DOHH2 (cell line): ENCODE results near the gene PRRC2B.

Experiments used
- H3F3A ChIP-seq: fragments of 200-600 bp; sonication (generic), shearing (Covaris generic); 2 replicates; pipeline ENCODE4 v1.6.0; 2016; ENCODE audit warnings: antibody characterized with exemption, mild to moderate bottlenecking; ENCODE audit not compliant: control insufficient read depth, insufficient read depth
- H3K27ac ChIP-seq: fragments of 200-600 bp; sonication (generic); 2 replicates; pipeline ENCODE4 v1.5.1; 2014; ENCODE audit warnings: low read depth, mild to moderate bottlenecking, low read length, moderate library complexity
- H3K27me3 ChIP-seq: fragments of 200-600 bp; sonication (generic); 2 replicates; pipeline ENCODE4 v1.6.1; 2014; ENCODE audit warnings: mild to moderate bottlenecking, low read length, mixed read lengths; ENCODE audit not compliant: control insufficient read depth
- H3K36me3 ChIP-seq: fragments of 200-600 bp; sonication (generic); 2 replicates; pipeline ENCODE4 v1.6.1; 2014; ENCODE audit warnings: mild to moderate bottlenecking, low read length, moderate library complexity, mixed read lengths; ENCODE audit not compliant: control insufficient read depth
- H3K4me1 ChIP-seq: fragments of 200-600 bp; sonication (generic); 2 replicates; pipeline ENCODE4 v1.6.1; 2014; ENCODE audit warnings: mild to moderate bottlenecking, low read length, mixed read lengths; ENCODE audit not compliant: control insufficient read depth
- H3K4me2 ChIP-seq: fragments of 200-600 bp; sonication (generic); 2 replicates; pipeline ENCODE4 v1.6.0; 2014; ENCODE audit warnings: mild to moderate bottlenecking, low read length, moderate library complexity
- H3K4me3 ChIP-seq: fragments of 200-600 bp; sonication (generic); 2 replicates; pipeline ENCODE4 v1.5.1; 2014; ENCODE audit warnings: mild to moderate bottlenecking, low read length, mixed read lengths
- H3K79me2 ChIP-seq: fragments of 200-600 bp; sonication (generic); 2 replicates; pipeline ENCODE4 v1.6.1; 2014; ENCODE audit warnings: mild to moderate bottlenecking, low read length, mixed read lengths; ENCODE audit not compliant: control insufficient read depth
- H3K9me2 ChIP-seq: fragments of 200-600 bp; sonication (generic); replicated peaks from 2 replicates; pipeline ENCODE4 v1.6.1; 2014; ENCODE audit warnings: mild to moderate bottlenecking, low read length, mixed read lengths; ENCODE audit not compliant: control insufficient read depth
- H3K9me3 ChIP-seq: fragments of 200-600 bp; sonication (generic); 2 replicates; pipeline ENCODE4 v1.6.1; 2014; ENCODE audit warnings: antibody characterized with exemption, low read length, mixed read lengths; ENCODE audit not compliant: control insufficient read depth, insufficient read depth
- H4K20me1 ChIP-seq: fragments of 200-600 bp; sonication (generic); 2 replicates; pipeline ENCODE4 v1.6.0; 2014; ENCODE audit warnings: low read depth, mild to moderate bottlenecking, antibody characterized with exemption, low read length, moderate library complexity; ENCODE audit not compliant: control insufficient read depth, insufficient read depth
- CTCF ChIP-seq: fragments of 200-600 bp; sonication (generic); IDR thresholded peaks from one replicate; pipeline ENCODE4 v1.5.1; 2014; ENCODE audit warnings: antibody characterized with exemption, mild to moderate bottlenecking, low read depth, low read length; ENCODE audit not compliant: poor library complexity, severe bottlenecking
- EZH2phosphoT487 ChIP-seq: fragments of 200-600 bp; sonication (generic); IDR thresholded peaks from 2 replicates; pipeline ENCODE4 v1.6.1; 2017; ENCODE audit warnings: borderline replicate concordance, mild to moderate bottlenecking, antibody characterized with exemption, low read length, moderate library complexity, mixed read lengths

PRRC2B gene

DNA sequence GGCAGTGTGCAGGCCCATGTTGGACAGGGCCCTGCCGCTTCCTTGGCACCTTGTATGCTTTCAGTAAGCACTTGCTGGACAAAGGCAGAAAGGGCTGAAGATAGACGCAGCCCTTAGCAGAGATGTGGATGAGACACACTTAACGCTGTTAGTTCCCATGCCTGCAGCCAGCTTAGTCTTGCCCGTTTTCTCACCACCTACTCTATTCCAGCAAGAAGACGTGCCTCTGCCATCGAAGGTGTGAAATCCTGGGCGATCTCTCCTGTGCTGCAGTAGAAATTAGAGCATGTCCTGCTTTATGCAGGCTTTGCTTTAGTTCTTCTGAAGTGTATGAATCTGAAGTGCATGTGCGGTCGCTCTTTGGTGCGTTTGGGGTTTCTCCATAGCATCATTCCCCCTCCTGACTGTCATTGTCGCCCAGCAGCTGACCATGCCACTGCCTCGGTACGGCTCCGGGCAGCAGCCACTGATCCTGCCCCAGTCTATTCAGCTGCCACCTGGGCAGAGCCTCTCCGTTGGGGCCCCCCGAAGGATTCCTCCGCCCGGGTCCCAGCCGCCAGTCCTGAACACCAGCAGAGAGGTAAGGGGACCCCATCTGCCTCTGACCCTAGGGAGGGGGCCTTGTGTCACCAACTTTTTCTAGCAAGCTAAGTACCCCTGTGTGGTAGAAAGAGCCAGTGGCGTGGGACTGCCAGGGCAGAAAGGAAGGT is 97.3 kb downstream of the PRRC2B start:
- Histone ChIP-seq H3K4me3 (no peak overlapping the region), H3K4me1 (no peaks in the 10 kb centered on the region), H3K27me3 (no peaks in the 10 kb centered on the region), H3K9me2 (no peaks in the 10 kb centered on the region), H3K79me2 (no peaks in the 10 kb centered on the region), H3K9me3 (no peaks in the 10 kb centered on the region), H3F3A (no peaks in the 10 kb centered on the region), H3K27ac (no peak overlapping the region), H4K20me1 (no peaks in the 10 kb centered on the region; the same call in 1 of the 2 replicates), H3K4me2 (no peak overlapping the region), H3K36me3 (peaks cover 99% of the 10 kb centered on the region)
- TF ChIP-seq EZH2phosphoT487 (no peak), CTCF (no peak)

GRCh38 chr9:131492070-131492469 is 98.2 kb downstream of the PRRC2B start:
- H3K36me3 ChIP-seq = peaks cover 99% of the 10 kb centered on the region

DNA sequence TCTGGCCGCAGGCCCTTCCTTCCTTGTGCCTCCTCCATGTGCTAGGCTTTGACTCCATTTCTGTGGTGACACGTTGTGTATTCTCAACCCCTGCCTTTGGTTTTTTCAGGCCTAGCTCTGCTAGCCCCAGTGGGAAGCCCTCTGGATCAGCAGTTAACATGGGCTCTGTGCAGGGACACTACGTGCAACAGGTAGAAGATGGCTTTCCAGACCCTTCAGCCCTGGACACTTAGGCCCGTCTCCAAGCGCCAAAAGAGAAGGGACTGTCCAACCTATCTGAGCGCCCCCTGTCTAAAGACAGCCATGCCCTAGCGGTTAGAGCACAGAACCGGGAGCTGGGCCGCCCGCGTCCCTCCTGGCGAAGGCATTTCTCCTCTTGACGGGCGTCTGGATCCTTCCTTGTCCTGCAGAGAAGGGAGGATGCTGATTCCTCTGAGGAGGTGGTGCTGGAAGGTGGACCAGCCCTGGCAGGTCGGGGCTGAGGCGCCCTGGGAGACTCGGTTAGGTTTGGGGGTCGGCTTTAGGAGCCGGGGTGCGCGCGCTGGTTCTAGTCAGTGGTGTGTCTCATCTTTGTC is 100.5 kb downstream of the PRRC2B start:
- Histone ChIP-seq H3K9me3 (no peaks in the 10 kb centered on the region), H3K27me3 (no peaks in the 10 kb centered on the region), H3K36me3 (peaks cover 100% of the 10 kb centered on the region), H3K4me2 (no peak overlapping the region), H3F3A (peaks cover 11% of the 10 kb centered on the region; the same call in 1 of the 2 replicates), H3K27ac (no peak overlapping the region), H3K4me3 (no peak overlapping the region), H3K4me1 (no peaks in the 10 kb centered on the region), H4K20me1 (no peaks in the 10 kb centered on the region), H3K9me2 (no peaks in the 10 kb centered on the region), H3K79me2 (no peaks in the 10 kb centered on the region)
- TF ChIP-seq EZH2phosphoT487 (no peak), CTCF (no peak)

More at GRCh38 chr9:131492070-131492469, 98.2 kb downstream of the PRRC2B start:
- no peaks in the 10 kb centered on the region; the same call in 1 of the 2 replicates for H4K20me1 ChIP-seq
- no peak overlapping the region for H3K27ac ChIP-seq
- H3K4me3 ChIP-seq = no peak overlapping the region
- no peaks in the 10 kb centered on the region for H3K4me1 ChIP-seq
- no peaks in the 10 kb centered on the region for H3K27me3 ChIP-seq
- no peaks in the 10 kb centered on the region for H3K9me2 ChIP-seq
- H3K9me3 ChIP-seq = no peaks in the 10 kb centered on the region
- no peak overlapping the region for H3K4me2 ChIP-seq
- H3K79me2 ChIP-seq = no peaks in the 10 kb centered on the region
- TF ChIP-seq EZH2phosphoT487 = no peak
- no peak for TF ChIP-seq CTCF
- H3F3A ChIP-seq = no peaks in the 10 kb centered on the region
